Measurements from ENCODE around the gene SAMD4B. TPM values are rescaled to one million over a fixed set of nuclear protein-coding genes. Genes with fewer than 3 reads are reported as not detected.

Gene SAMD4B
- total RNA-seq, 4 donors from 2014 or later: 60.7 to 102 (median 77.1) TPM

- Histone ChIP-seq H3K9me3 (no peaks in the 10 kb centered on the region), H3K4me1 (peaks cover 0 to 18% (median 10%) of the 10 kb centered on the region in 4 donors), H3K27me3 (no peaks in the 10 kb centered on the region), H3K4me3 (no peak overlapping the region), H3K36me3 (no peaks in the 10 kb centered on the region), H3K27ac (no peak overlapping the region)
- no peak for DNase-seq
- in situ Hi-C loops (cut with MboI; ENCODE audit: low pct_ligation_motif_present in 1 of 4, low pct_unique_long_range_greater_than_20kb in 1 of 4, low sequenced_read_pairs in 3 of 4): loop anchor here in 1 of 4 donors (25.0 kb wide), 1 partner anchor 111 kb away; the partner anchor contains the start of genes EID2 and EID2B
- 55 to 61% methylated on average over 3 to 5 of the region's 5 CpGs for WGBS, 2 donors (ENCODE audit: low coverage in 1 of 2)
- intact Hi-C loops (cut with DNase I; ENCODE audit: low total_unique reads): no loop called here
- TF ChIP-seq POLR2A (IDR thresholded peaks at IDR 0.05): no peak
- no peak for TF ChIP-seq EP300 (IDR thresholded peaks at IDR 0.05; ENCODE audit: low read depth)
- no peak for TF ChIP-seq CTCF (IDR thresholded peaks at IDR 0.05)
- TF ChIP-seq POLR2AphosphoS5 (IDR thresholded peaks at IDR 0.05): no peak
Observed at GRCh38 chr19:39426170-39426569, 83.9 kb downstream of the SAMD4B start.

GRCh38 chr19:39427707-39428106 is 85.5 kb downstream of the SAMD4B start:
- Histone ChIP-seq H3K27me3 (no peaks in the 10 kb centered on the region), H3K9me3 (no peaks in the 10 kb centered on the region), H3K36me3 (peaks cover 0 to 10% (median 4%) of the 10 kb centered on the region in 4 donors), H3K4me3 (no peak overlapping the region), H3K27ac (peak overlapping the region; percentile 82 to 91 (median 86)), H3K4me1 (peaks cover 0 to 20% (median 12%) of the 10 kb centered on the region in 4 donors)
- in situ Hi-C loops (cut with MboI; ENCODE audit: low pct_ligation_motif_present in 1 of 4, low pct_unique_long_range_greater_than_20kb in 1 of 4, low sequenced_read_pairs in 3 of 4): loop anchor here in 1 of 4 donors (25.0 kb wide), 1 partner anchor 110 kb away; the partner anchor contains the start of genes EID2 and EID2B
- TF ChIP-seq CTCF (IDR thresholded peaks at IDR 0.05) (no peak), POLR2A (IDR thresholded peaks at IDR 0.05) (no peak), EP300 (IDR thresholded peaks at IDR 0.05; ENCODE audit: low read depth) (no peak), POLR2AphosphoS5 (IDR thresholded peaks at IDR 0.05) (no peak)
- DNase-seq: no peak
- intact Hi-C loops (cut with DNase I; ENCODE audit: low total_unique reads): no loop called here
- WGBS, 2 donors (ENCODE audit: low coverage in 1 of 2): 84 to 88% methylated on average over 3 to 11 of the region's 11 CpGs

DNA sequence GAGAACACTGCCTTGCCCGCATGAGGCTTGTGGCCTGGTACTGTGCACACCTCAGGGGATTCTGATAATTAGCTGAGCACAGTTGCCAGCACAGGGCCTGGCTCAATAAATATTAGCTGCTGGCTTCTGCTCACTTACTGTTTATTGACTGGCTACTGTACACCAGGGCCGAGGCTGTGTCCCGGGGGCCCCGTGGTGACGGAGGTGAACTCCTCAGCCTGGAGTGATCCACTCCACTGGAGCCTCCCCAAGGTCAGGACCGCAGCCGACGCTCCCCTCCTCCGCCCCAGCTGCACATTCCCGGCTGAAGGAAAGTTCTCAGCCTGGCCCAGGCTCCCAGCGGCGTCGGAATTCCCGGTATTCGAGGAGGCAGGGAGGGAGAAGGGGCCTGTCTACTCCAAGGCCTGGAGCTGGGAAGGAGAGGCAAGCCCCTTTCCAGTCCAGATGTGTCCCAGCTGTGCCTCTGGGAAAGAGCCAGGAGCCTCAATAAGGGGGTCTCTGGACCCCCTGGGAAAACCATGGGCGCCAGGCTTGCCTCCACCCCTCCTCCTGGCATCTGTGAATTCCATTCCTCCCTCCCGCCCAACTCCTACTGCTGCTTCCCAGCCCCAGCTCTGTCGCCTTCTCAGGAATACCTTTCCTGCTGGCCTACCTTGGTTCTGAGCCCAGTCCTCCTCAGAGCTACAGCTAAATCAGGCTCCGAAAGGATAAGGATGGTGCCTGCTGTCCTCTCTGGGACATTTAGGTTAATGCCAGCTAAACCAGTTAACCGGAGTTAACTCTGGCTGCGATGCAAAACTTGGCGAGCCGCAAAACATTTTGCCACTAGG is 86.3 kb downstream of the SAMD4B start:
- Histone ChIP-seq H3K27ac (peak overlapping the region; percentile 82 to 91 (median 86)), H3K4me1 (peaks cover under 1 to 22% (median 15%) of the 10 kb centered on the region in 4 donors), H3K36me3 (peaks cover 0 to 18% (median 7%) of the 10 kb centered on the region in 4 donors), H3K4me3 (no peak overlapping the region), H3K27me3 (no peaks in the 10 kb centered on the region), H3K9me3 (no peaks in the 10 kb centered on the region)
- in situ Hi-C loops (cut with MboI; ENCODE audit: low pct_ligation_motif_present in 1 of 4, low pct_unique_long_range_greater_than_20kb in 1 of 4, low sequenced_read_pairs in 3 of 4): loop anchor here in 1 of 4 donors (25.0 kb wide), 1 partner anchor 109 kb away; the partner anchor contains the start of genes EID2 and EID2B
- peak; percentile 51 for DNase-seq
- intact Hi-C loops (cut with DNase I; ENCODE audit: low total_unique reads): no loop called here
- TF ChIP-seq POLR2AphosphoS5 (IDR thresholded peaks at IDR 0.05) (peak in 2 of 3 donors; percentile 63 to 67), EP300 (IDR thresholded peaks at IDR 0.05; ENCODE audit: low read depth) (no peak), CTCF (IDR thresholded peaks at IDR 0.05) (no peak), POLR2A (IDR thresholded peaks at IDR 0.05) (no peak)
- 32 to 43% methylated on average over 7 to 23 of the region's 23 CpGs for WGBS, 2 donors (ENCODE audit: low coverage in 1 of 2)
